Mucosa of gallbladder (tissue), 1 donor: Measurements from ENCODE around the gene RIC3. TPM values are rescaled to one million over a fixed set of nuclear protein-coding genes. Genes with fewer than 3 reads are reported as not detected.
"Not testable (repeated sequence)": the region's sequence is repeated elsewhere in the genome, so short reads cannot be mapped to it uniquely, and the experiment has no call there.

ENCODE experiments used
- DNase-seq: peaks from one replicate; pipeline ENCODE4 v3.0.0-alpha.2; 2020; ENCODE audit warnings: low spot score
- total RNA-seq: library from RNA; stranded (reverse); gene quantifications from one replicate; pipeline ENCODE4 v1.2.1, GENCODE V29; 2021
- donor health status: DM: no; HTN: no; CAD: no.

RIC3 gene
- total RNA-seq, 1 donor from 2014 or later = 23.8 TPM

DNA sequence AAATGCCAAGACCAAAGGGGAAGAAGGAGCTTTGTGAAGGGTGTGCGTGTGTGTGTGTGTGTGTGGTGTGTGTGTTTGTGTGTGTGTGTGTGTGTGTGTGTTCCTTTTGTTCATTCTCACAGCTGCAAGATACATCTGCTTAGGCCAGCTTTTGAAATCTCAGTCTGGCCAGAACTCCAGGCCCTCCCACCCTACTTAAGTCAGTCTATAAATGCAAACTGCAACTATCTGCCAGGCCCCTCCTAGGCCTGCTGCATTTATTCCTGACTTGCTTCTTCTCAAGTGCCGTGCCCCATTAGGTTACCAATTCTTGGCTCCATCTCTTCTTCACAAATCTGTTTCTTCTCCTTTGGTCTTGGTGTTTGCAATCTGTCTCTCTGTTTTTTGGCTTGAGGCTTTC is 21.6 kb upstream of the RIC3 start:
- DNase-seq = no peak

DNA sequence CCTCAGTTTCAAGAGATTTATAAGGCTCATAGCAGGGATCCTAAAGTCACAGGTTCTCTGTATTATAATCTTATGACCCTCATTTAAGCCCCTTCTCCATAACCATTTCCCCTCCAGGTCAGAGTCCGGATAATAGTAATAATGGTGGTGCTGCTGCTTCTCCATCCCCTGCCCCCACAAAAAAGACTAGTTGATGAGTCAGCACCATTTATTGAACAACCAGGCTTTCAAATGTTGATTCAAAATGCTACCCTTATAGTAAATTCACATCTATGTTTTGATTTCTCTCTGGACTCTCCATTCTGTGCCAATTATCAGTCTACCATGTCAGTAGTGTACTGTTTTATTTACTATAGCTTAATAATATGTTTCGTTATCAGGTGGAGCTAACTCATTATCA is 17.6 kb upstream of the RIC3 start:
- DNase-seq = no peak

DNA sequence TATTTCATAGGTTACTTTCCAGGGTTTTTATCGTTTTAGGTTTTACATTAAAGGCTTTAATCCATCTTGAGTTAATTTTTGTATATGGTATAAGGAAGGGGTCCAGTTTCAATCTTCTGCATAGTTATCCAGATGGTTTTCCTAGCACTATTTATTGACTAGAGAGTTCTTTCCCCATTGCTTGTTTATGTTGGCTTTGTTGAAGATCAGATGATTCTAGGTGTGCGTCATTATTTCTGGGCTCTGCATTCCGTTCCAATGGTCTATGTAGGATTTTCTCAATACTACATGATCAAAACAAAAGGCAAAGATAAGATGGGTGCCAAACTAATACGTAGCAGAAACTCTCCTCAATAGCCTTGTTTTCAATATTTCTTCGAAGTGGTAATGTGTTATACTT is 14.3 kb upstream of the RIC3 start:
- DNase-seq = no peak

DNA sequence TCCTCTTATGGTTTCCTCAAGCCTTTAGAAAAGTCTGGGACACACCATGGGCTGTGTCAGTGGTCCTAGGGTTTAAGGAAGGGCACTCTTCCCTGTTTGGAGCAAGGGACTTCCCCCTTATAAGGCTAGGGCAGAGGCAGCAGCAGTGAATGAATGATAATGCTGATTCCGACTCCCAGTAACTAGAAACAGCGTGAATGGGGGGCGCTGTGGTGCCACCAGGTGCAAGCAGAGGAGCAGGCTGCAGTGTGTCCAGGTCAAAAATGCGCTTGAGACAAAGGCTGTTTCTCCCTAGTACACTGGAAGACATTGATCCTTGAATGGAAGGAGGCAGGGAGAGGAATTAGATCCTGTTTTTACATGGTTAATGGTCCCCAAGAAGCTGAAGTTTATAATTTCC is 11.6 kb upstream of the RIC3 start:
- DNase-seq = no peak

DNA sequence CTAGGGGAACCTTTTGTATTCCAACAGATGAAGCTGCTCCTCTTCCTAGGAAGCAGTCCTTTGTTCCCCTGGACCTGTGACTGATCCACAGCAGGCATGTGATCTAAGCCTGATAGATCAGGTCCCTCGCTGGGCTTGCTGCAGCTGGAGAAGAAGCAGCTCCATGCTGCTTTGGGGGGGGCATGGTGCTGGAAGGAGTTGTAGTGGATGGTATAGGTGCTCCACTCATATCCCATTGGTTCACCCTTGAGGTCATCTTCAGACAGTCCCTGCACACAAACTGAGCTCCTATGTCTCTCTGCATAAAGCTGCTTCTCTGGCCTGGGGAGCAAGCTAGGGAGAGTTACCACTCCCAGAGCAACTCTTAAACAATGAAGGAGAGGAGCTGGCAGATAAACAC is 9.5 kb upstream of the RIC3 start:
- DNase-seq = no peak

DNA sequence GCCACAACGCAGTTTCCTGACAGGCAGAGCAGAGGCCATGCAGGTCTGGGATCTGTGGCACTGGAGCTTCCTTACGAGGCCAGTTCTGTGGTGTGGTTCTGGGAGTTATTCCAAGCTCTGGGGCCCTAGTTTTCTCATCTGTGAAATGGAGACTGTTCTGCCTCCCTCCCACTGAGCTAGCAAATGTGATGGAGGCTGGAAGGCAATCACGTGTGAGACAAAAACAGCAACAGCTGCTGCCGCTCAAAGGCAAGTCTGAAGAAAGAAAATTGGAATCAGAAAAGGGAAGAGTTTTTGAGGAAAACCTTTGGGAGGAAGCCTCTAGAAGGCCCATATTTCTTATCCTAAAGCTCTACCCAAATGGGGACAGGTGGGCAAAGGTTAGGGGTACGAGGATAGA is 8.3 kb upstream of the RIC3 start:
- DNase-seq = no peak

DNA sequence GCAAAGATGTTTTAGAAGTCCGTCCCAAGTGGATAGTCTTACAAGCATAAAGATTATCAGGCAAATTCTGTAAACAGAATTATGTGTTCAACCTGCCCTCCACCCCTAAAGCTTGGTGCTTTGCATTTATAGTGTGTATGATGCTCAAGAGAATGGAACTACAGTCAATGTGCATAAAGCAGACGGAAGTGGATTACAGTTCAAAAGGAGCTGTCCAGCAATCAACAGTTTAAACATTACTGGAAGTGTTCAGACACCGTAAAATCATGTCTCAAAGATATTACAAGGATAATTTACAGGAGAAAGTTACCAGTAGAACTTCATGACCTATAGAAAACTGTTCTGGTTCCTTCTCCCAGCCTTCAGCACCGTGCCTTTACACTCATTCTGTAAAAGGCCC is 1.0 kb downstream of the RIC3 start:
- no peak for DNase-seq

DNA sequence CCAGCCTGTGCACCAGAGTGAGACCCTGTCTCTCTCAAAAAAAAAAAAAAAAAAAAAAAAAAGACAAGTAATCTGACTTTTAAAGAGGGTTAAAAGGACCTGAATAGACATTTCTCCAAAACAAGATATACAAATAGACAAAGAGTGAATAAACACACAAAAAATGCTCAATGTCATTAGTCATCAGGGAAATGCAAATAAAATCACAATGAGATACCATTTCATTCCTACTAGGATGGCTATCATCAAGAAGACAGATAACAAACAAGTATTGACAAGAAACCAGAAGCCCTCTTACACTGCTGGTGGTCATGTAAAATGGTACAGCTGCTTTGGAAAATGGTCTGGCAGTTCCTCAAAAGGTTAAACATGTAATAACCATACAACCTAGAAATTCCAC is 4.1 kb downstream of the RIC3 start:
- DNase-seq = no peak

DNA sequence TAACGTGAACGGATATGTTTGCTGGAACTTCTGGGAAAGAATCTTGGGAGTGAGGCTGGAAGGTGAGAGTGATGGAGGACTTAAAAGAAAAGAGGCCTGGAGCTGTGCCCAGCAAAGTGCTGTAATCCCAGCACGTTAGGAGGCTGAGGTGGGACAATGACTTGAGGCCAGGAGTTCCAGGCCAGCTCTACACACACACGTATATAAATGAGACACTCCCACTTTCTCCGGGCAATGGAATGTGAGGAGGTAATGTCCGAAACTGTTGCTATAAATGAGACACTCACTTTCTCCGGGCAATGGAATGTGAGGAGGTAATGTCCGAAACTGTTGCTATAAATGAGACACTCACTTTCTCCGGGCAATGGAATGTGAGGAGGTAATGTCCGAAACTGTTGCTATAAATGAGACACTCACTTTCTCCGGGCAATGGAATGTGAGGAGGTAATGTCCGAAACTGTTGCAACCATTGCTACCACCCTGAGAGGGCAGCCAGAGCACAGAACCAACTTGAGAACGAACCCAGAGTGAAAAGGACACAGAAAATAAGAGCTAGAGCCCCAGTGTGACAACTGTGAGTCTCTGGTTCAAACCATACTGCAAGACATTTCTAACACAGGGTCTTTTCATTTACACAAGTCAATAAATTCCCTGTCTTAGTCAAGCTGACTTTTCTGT is 7.1 kb downstream of the RIC3 start:
- DNase-seq = not testable (repeated sequence)

DNA sequence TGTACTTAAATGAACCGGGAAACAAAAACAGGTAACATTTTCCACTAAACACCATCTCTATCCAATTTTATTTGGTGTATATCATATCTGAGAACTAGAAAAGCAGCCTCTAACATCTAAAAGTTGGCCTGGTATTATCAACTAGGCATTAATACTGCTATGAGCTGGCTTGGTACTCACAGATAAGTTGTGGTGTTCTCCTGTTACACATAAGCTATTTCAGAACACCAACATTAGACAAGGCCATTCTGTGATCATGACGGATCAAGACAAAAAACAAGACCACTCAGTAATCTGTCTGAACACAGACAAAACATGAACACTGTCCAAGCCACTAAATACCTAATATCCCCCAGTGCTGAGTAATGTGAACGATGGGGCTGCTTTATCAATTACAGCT is 11.9 kb downstream of the RIC3 start:
- DNase-seq = no peak

DNA sequence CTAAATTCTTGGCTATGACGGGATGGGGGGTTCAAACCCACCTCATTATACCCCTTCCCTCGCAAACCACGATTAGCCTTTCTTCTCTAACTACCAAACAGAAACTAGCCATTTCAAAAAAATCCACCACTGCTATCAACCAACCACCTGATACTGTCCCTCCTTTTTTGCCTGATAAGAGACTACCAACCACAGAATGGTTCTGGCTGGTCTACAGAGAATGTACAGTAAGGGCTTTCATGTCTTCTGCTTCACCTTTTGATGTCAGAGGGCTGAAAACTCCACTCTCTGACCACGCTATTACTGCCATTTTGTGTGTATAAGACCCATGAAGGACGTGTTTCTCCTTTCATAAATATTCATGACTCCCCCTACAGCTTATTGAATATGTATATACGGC is 19.1 kb downstream of the RIC3 start:
- DNase-seq = no peak

DNA sequence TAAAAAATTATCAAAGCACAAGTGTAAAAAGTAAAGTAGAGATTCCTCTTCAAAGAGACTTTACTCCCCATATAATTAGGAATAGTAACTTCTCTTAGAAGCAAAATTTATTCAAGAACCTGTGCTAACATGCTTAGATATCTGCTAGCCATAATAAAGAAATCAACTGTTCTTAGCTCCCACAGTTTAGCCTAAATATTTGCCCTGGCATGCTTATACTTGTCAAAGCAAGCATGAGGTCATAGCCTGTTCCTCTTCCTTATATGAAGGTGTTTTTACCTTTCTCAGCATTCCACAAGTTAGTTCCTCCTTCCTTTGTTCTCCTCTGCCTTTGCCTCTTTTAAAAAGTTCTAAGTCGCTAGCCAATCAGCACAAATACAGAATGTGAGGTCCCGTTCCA is 30.3 kb downstream of the RIC3 start:
- DNase-seq = no peak

DNA sequence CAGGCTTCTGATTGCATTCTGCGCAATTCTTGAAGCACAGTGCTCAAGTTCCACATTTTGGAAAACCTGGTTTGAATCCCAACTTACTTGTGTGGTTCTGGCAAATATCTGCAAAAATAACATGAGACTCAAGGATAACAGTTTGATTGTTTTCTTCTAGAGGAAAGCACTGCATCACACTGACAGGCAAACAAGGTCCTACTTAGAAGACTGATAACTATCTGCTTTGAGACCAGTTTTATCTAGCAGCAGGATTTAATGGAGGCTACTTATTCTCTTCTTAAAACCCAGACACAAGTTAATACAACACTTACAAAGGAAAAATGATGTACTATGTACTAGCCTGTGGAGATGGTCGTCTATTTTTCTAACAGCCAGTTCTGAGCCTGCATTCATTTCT is 41.4 kb downstream of the RIC3 start:
- no peak for DNase-seq

DNA sequence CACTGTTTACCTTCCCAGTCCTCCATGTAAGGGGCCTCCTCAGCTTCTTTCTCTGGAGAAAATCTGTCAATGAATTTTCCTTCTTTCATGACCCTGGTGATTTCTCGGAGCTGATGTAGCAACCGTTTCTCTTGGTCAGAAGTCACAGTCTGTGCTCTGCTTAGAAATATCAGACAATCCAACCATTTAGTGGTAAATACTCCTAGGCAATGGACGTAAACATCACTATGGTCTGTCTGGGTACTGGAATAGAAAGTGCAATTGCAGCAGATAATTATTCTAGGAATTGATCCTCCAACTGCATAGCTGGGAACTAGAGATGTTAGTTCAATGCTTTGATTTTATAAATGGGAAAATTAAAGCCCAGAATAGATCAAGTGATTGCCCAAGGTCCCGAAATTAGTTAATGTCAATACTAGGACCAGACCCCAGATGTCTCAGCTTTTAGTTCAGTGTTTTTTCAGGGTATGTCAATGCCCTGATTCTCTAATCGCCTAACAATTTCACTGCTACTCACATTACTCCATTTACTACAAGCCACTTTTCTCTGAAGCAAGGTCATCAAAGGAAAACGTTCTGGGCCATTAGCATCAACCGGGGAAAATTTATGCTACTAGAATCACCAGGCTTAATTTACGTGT is 42.1 kb downstream of the RIC3 start:
- DNase-seq = no peak

DNA sequence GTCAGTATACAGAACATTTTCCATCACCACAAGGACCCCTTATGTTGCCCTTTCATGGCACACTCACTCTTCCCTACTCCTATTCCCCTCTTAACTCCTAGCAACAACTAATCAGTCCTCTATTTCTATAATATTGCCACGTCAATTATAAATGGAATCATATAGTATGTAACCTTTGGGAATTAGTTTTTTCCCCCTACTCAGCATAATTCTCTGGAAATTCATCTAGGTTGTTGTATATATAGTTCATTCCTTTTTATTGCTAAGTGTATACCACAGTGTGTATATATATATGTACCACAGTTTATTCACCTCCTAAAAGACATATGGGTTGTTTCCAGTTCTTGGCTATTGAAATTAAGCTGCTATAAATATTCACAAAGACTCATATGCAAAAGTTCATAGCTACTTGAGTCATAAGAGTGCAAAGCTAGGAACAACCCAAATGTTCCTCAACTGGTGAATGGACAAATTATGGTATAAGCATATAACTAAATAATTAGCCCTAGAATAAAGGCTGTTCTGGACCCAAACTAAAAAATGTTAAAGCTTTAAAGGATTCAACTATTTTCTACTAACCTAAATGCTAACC is 46.6 kb downstream of the RIC3 start:
- DNase-seq = no peak

DNA sequence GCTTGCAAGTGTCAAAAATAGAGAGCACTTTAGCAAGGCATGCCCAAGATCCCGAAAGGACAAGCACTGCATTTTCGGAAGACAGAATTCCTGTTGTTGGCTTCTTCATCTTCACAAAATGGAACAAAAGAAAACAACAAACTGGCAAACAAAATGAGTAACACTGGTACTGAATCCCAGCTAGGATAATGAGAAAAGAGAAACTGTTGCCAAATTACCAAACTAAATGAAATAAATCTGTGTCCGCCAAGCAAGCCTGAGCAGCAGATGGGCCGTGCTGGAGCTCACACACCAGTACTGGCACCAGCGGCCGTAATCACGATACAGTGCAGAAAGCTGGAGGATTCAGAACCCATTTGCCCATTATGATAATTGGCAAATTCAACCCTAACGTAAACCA is 57.2 kb downstream of the RIC3 start:
- no peak for DNase-seq

DNA sequence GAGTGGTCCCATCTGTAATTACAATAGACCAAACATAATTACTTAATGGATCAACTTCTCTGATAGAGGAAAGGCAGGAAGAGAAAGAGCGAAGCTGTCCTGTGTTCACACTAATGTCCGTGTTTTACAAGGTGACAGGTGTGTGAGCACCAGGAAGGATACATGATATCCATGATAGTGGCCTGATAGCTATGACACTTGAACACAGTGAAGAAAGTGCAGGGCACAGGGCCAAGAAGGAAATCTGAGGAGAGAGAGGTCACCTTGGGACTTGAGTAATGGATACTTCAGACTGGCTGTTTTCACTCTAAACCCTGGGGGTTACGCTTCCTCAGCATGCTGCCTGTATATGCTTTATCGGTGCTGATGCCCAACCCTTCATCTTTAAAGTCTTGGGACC is 58.4 kb downstream of the RIC3 start:
- DNase-seq = no peak

DNA sequence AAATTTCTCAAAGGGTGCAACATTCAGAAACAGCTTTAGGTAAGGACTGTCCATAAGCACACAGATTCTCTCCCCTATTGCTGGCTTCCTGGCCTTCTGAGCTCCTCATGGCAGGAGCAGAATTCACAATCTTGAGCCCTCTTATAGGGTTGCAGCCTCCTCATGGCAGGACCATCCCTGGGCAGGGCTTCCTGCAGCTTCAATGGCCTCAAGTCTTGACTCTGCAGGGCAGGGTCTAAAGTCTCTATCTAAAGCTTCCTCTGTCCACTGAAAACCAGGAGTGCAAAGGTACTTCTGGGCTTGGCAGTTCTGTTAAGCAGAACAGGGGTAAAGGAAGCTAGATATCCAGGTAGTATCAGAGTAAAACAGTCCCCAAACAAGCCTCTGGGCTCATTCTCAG is 59.1 kb downstream of the RIC3 start:
- DNase-seq = no peak

DNA sequence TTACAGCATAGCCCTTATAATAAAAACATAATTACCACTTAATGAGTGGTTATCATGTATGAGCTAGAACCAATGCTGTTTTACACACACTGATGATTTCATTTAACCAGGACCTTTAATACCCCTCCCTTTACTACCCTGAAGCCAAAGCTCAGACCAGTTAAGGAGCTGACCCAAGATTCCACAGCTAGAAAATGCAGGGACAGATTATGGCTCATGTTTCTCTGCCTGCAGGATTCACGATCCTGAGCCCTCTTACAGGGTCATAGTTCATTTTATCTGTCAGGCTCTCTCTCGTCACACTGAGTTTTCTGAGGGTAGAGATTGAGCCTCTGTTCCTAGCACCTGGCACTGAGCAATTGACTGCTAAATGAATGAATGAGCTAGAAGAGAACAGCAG is 60.4 kb downstream of the RIC3 start:
- no peak for DNase-seq

DNA sequence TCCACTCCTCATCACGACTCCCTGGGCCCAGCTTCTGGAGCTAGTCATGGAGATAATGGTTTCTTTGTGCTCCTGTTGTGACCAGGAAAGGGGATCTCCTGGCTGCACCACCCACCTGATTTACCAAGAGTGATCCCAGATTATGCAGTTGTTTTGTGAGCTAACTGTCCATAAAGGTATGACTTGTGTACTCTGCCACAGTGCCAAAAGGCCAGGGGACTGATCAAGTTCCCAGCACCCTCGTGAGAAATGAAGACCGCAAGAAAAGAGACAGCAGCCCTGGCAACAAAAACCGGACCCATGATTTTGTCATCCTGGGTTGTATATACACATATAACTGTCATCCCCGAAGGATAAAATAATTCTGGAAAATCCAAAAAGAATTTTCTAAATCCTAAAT is 61.2 kb downstream of the RIC3 start:
- DNase-seq = no peak

DNA sequence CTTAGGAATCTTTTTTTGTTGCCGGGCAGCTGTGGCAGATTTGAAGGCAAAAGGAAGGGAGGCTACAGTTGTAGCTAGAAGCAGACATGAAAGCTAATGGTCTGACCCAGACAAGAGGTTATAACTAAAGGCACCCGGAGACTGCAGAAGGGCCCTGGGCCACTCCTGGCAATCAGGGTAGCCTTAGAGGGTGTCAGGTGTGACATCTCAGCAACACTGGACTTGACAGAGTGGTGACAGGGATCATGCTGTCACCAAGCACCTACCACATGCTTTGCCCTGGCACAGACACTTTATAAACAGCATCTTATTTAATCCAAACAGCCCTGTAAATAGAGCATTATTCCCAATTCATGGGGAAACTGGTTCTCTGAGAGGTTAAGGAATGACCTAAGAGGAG is 62.1 kb downstream of the RIC3 start:
- DNase-seq = no peak

DNA sequence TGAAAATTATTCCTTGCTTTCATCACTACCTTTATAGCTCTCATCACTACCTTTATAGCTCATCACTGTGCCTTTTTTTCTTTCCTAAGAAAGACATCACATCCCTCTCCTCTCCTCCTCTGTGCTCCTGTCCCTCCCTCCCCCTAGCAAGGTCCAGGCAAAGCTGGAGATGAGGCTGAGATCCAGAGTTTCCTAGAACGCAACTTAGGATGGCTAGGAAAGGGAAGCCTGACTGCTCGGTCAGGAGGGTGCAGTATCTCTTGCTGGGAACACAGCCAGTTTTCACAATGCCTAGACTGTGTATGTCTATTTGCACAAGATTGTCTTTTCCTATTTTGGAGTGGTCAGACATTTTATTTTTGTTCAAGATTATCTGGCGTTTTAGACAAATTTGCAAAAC is 63.2 kb downstream of the RIC3 start:
- no peak for DNase-seq

DNA sequence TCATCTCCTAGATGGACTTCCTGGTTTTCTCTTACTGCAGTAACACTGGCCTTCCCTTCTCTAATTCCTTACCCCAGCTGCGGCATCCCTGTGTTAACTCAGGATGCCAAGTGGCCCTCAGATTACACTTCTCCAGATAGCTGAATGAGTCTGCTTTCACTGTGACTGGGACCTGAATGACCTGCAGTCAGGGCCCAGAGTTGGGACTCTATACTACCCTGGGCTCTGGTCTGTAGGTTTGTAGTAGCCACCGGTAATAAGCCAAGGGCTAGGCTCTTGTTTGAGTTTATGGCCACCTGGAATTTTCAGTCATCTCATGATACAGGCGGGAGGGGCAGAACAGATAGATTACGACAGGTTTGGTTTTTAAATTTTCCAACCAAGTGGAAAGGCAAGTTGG is 63.7 kb downstream of the RIC3 start:
- no peak for DNase-seq

DNA sequence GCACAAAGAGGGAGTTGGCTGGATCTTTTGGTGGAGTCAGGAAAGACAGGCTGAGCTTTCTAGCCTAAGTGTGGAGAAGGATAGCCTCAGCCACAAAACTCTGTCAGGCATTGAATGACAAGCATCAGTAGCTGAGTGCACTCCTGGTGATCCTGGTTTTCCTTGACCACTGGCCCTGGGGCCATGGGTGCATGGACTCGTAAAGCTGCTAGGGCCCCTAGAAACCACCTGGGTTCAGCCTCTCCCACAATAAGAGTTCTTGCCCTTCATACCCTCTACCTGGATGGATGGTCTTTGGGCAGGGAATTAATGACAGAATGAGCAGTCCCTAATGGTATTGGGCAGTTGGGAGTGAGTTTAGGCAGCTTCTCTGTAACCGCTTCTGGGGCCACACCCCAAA is 64.9 kb downstream of the RIC3 start:
- DNase-seq = no peak
